Kidney (tissue), 14 donors: ENCODE measurements around the gene ANO2. TPM values are rescaled to one million over a fixed set of nuclear protein-coding genes. Genes with fewer than 3 reads are reported as not detected.
A peak's percentile ranks its signal among the peaks of the same experiment; 100 is the strongest.
"Not testable (repeated sequence)": the region's sequence is repeated elsewhere in the genome, so short reads cannot be mapped to it uniquely, and the experiment has no call there.

Experiments used
- DNase-seq, 5 donors: peaks; one replicate each; pipeline ENCODE4 v3.0.0-alpha.2; 2013 to 2020
- FAIRE-seq: peaks from 2 replicates; lab custom pipeline; 2012; peaks lifted over from hg19 to GRCh38; lab: Jason Lieb, UNC
- H3K27ac ChIP-seq, 2 donors: one replicate each; pipeline ENCODE4 v1.7.0; 2013; ENCODE audit warnings: low read depth in 2 of 2, low read length in 2 of 2, inconsistent platforms in 1 of 2
- H3K27me3 ChIP-seq: one replicate; pipeline ENCODE4 v1.7.1; 2013; ENCODE audit warnings: low read length, inconsistent platforms; ENCODE audit not compliant: control insufficient read depth, insufficient read depth
- H3K36me3 ChIP-seq, 3 donors: one replicate each; pipeline versions ENCODE4 v1.7.0 to v1.7.1; 2013; ENCODE audit warnings: low read length in 3 of 3, control low read depth in 1 of 3, inconsistent platforms in 1 of 3; ENCODE audit not compliant: insufficient read depth in 3 of 3, control insufficient read depth in 2 of 3
- H3K4me1 ChIP-seq, 3 donors: one replicate each; pipeline versions ENCODE4 v1.7.0 to v1.7.1; 2013; ENCODE audit warnings: low read length in 3 of 3, inconsistent platforms in 1 of 3, low read depth in 1 of 3; ENCODE audit not compliant: control insufficient read depth in 2 of 3, insufficient read depth in 2 of 3
- H3K4me3 ChIP-seq, 3 donors: one replicate each; pipeline versions ENCODE4 v1.7.0 to v1.8.1; 2013; ENCODE audit warnings: low read length in 3 of 3, control low read depth in 1 of 3, inconsistent platforms in 1 of 3
- H3K9ac ChIP-seq, 3 donors: one replicate each; pipeline versions ENCODE4 v1.7.0 to v1.7.1; 2013; ENCODE audit warnings: low read length in 3 of 3, control low read depth in 1 of 3, inconsistent platforms in 1 of 3
- H3K9me3 ChIP-seq, 3 donors: one replicate each; pipeline versions ENCODE4 v1.7.0 to v1.7.1; 2013; ENCODE audit warnings: low read length in 3 of 3, control low read depth in 1 of 3, inconsistent platforms in 1 of 3; ENCODE audit not compliant: control insufficient read depth in 2 of 3, insufficient read depth in 1 of 3
- CTCF ChIP-seq: IDR thresholded peaks from 3 replicates; pipeline ENCODE4 v1.5.1; 2012; ENCODE audit warnings: mild to moderate bottlenecking, moderate library complexity, borderline replicate concordance; ENCODE audit not compliant: insufficient read depth; ENCODE audit errors: extremely low read depth
- intact Hi-C: fragments of 100-400 bp; cut with DNase I; formaldehyde crosslinking; loops from one replicate; pipeline ENCODE4 v1.11.1; 2022
- polyA plus RNA-seq: library from polyadenylated mRNA; stranded (reverse); fragments of 350-450 nt; fragmentation: Illumina TruSeq; extraction: RNeasy Lipid Tissue Mini Kit (QIAGEN cat#74804); gene quantifications from one replicate; pipeline ENCODE4 v1.2.3, GENCODE V29; 2014; ENCODE audit warnings: low read depth, low replicate concordance; ENCODE audit not compliant: insufficient read depth
- total RNA-seq: library from RNA; stranded (reverse); fragmentation: NEBNext Ultra II Directional; extraction: Animal tissue kit (Norgen Biotek cat#: 25700); gene quantifications from one replicate; pipeline ENCODE4 v1.2.1, GENCODE V29; 2021
- donor health status: control.
- donor health status: control.
- donor health status: control.
- donor health status: control.
- donor health status: control.
- donor health status: DM: yes; HTN: yes; CAD: no.
- donor health status: Normal renal cell carcinoma (clear cell type).

Gene ANO2
- total and polyA plus RNA-seq, 2 donors from 2014 or later: 0.34 to 4.4 TPM

GRCh38 chr12:5898874-5899273 is 46.2 kb downstream of the ANO2 start:
- TF ChIP-seq CTCF: no peak
- Histone ChIP-seq H3K36me3 (no peaks in the 10 kb centered on the region), H3K4me3 (no peak overlapping the region), H3K27ac (no peak overlapping the region), H3K4me1 (no peaks in the 10 kb centered on the region), H3K9ac (no peak overlapping the region), H3K27me3 (no peaks in the 10 kb centered on the region), H3K9me3 (peaks cover 0 to 4% (median 0%) of the 10 kb centered on the region in 3 donors)
- intact Hi-C loops: no loop called here
- DNase-seq (no peak), FAIRE-seq (no peak)

DNA sequence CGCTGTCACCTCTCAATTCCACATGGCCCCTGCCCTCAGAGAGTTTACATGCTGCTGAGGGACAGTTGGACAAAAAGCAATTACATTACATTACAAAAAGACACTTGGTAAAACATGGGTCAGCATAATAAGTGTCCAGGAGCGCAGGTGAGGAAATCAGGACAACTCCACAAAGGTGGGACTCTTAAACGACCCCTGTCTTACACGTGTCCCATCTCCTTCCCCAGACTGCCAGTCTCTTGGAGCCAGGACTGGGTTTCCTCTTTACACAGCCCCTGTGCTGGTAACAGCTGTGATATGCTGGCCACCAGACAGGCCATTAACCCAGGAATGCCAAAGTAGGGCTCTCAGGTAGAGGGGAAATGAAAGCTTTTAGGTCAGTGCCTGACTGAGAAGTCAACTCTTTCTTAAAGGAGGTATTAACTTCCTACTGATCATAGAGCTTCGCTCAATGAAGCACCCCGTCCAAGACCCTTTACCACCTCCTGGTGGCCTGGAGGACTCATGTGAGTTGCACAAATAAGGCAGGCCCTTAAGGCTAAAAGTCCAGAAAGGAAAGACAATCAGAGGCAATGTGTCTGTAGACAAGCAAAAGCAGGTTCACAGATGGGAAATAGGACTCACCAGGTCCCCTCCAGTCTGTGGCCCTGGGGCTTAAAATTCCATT is 55.5 kb downstream of the ANO2 start:
- no peaks in the 10 kb centered on the region for H3K36me3 ChIP-seq
- H3K4me1 ChIP-seq: no peaks in the 10 kb centered on the region
- TF ChIP-seq CTCF: no peak
- DNase-seq: peak in 2 of 5 donors; percentile 20 to 26
- H3K27me3 ChIP-seq: no peaks in the 10 kb centered on the region
- no peak overlapping the region for H3K4me3 ChIP-seq
- intact Hi-C loops: no loop called here
- no peak overlapping the region for H3K9ac ChIP-seq
- FAIRE-seq: no peak
- no peaks in the 10 kb centered on the region for H3K9me3 ChIP-seq
- H3K27ac ChIP-seq: no peak overlapping the region

DNA sequence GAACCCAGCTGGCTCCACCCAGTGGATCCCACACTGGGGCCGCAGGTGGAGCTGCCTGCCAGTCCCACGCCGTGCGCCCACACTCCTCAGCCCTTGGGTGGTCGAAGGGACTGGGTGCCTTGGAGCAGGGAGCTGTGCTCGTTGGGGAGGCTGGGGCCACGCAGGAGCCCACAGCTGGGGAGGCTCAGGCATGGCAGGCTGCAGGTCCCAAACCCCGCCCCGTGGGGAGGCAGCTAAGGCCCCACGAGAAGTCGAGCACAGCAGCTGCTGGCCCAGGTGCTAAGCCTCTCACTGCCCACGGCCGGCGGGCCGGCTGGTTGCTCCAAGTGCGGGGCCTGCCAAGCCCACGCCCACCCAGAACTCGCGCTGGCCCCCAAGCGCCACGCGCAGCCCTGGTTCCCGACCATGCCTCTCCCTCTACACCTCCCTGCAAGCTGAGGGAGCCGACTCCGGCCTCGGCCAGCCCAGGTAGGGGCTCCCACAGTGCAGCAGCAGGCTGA is 56.2 kb downstream of the ANO2 start:
- Histone ChIP-seq H3K27ac (no peak overlapping the region), H3K27me3 (no peaks in the 10 kb centered on the region), H3K36me3 (no peaks in the 10 kb centered on the region), H3K9ac (no peak overlapping the region), H3K4me3 (no peak overlapping the region), H3K4me1 (no peaks in the 10 kb centered on the region), H3K9me3 (no peaks in the 10 kb centered on the region)
- intact Hi-C loops: no loop called here
- TF ChIP-seq CTCF: no peak
- DNase-seq: peak in 1 of 5 donors; percentile 72
- FAIRE-seq: no peak

DNA sequence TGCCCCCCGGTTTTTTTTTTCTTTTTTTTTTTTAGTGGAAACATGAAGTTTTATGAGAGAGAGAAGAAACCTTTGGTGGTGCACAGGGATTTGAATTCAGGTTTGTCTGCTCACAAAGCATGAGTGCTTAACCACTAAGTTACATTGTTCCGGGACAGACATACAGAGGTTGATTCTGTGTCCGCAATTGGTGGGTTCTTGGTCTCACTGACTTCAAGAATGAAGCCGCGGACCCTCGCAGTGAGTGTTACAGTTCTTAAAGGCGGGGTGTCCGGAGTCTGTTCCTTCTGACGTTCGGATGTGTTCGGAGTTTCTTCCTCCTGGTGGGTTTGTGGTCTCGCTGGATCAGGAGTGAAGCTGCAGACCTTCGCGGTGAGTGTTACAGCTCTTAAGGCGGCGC is 57.2 kb downstream of the ANO2 start:
- H3K4me1 ChIP-seq, H3K9ac ChIP-seq, H3K9me3 ChIP-seq, H3K27ac ChIP-seq, intact Hi-C loops, H3K27me3 ChIP-seq, DNase-seq, FAIRE-seq, H3K36me3 ChIP-seq, H3K4me3 ChIP-seq: not testable (repeated sequence)
